HTERT RPE-1 (cell line): ENCODE measurements around the gene EBF4.
"Not testable (repeated sequence)": the region's sequence is repeated elsewhere in the genome, so short reads cannot be mapped to it uniquely, and the experiment has no call there.

Experiments used
- in situ Hi-C: fragments of 300-500 bp; cut with MboI; formaldehyde crosslinking; loops from 4 replicates; pipeline ENCODE4 v1.14.3; 2020; ENCODE audit warnings: low sequenced_read_pairs

EBF4 gene

DNA sequence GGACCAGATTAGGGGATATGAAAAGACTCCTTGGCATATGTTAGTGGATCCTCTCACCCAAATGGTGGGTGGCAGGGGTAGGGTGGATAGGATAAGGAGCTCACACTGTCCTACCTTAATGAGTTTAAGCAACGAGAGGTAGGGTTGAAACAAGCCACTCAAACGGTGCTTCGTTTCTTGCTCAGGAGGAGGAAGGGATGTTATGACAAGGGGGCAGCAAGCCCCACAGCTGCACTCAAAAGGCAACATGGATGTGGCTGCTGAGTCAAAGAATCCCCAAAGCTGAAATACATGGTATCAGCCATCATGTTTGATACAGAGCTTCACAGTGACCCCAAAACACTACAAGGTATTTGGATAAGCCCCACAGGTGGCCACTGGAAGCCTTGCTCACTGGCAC lies 20.1 kb upstream of the EBF4 start:
- in situ Hi-C loops = no loop called here

DNA sequence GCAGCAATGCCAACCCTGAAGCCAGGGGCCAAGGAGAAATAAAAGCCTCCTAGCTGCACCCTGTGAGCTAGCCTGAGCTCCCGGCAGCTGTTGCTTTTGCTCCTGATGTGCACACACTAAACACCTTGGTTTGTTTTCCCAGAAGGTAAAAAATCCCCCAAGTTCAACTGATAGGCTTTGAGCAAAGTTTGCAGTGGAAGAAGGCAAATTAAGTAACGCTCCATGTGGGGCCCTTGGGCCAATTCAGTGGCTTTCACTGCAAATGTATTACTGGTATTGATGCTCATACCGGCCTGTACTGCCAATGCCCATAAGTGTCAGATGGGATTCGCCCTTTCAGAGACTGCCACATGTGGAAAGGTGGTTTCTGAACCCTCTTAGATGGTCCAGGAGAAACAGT lies 19.1 kb upstream of the EBF4 start:
- in situ Hi-C loops = no loop called here

DNA sequence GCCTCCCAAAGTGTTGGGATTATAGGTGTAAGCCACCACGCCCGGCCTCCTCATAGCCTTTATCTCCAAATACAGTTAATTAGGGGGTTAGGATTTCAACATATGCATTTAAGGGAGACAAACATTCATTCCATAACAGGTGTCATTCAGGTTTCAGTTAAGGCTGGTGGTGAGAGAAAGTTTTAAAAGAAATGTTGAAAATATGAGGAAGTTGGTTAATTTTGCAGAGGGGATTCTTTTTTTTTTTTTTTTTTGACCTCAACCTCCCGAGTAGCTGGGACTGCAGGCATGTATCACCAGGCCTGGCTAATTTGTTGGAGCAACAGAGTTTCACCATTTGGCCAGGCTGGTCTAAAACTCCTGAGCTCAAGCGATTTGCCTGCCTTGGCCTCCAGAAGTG lies 12.5 kb upstream of the EBF4 start:
- in situ Hi-C loops = no loop called here

DNA sequence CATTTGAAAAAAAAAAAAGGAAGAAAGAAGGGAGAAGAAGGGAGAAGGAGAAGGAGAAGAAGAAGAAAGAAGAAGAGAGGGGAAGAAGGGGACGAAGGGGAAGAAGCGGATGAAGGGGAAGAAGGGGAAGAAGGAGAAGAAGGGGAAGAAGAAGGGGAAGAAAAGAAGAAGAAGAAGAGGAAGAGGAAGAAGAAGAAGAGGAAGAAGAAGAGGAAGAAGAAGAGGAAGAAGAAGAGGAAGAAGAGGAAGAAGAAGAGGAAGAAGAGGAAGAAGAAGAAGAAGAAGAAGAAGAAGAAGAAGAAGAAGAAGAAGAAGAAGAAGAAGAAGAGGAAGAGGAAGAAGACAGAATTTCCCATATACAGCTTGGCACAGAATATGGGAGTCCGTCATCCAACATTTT lies 10.5 kb upstream of the EBF4 start:
- in situ Hi-C loops = not testable (repeated sequence)

DNA sequence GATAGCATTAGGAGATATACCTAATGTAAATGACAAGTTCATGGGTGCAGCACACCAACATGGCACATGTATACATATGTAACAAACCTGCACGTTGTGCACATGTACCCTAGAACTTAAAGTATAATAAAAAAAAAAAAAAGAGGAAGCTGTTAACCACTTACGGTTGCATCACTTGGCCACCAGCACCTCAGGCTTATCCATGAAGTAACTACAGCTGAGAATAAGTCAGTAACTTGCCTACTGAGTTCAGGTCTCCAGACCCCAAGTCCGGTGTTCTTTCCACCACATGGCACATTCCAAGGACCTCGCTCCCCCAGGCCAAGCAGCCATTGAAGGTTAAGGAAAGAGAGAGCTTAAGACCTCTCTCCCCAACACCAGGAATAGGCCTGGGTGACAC lies 7.8 kb upstream of the EBF4 start:
- in situ Hi-C loops = not testable (repeated sequence)

DNA sequence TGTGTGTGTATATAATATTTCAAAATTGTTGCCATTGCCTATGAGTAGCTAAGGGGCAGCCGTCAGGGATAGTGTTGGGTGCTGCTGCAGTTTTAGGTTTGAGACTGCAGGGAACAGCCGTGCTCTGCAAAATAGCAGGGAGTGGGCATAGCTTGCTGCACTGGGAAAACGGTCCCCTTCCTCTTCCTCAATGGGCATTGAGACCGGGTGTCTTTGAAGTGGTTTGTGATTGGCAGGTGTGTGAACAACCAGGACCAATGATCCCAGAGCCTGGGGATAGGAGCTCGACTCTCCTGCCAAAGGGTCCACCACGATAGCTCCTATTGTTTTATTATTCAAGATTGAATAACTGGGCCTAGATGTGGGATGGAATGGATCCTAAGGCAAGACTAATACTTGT lies 5.1 kb upstream of the EBF4 start:
- in situ Hi-C loops = no loop called here

DNA sequence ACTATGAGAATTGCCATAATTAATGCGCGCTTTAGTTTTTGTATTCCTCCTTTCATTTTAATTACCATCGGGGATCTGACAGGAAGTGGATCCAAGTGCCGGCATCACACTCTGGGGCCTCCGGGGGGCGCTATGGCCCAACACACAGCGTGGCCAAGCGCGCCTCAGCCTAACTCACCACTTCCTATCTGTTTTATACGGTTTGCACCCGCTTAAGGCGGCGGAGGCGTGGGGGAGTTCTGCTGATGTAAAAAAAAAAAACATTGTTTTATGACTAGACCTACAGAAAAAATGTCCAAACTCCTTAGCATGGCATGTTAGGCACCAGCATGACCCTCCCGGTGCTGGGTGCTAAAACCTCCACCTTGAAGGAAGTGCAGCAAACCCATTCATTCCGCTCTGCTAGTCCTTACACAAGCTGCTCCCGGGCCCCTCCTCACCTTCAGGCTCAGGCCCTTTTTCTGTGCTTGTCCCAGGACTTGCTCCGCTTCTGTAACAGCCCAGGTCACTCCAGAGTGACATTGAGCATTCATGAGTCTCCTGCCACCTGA lies 4.5 kb upstream of the EBF4 start:
- in situ Hi-C loops = no loop called here

DNA sequence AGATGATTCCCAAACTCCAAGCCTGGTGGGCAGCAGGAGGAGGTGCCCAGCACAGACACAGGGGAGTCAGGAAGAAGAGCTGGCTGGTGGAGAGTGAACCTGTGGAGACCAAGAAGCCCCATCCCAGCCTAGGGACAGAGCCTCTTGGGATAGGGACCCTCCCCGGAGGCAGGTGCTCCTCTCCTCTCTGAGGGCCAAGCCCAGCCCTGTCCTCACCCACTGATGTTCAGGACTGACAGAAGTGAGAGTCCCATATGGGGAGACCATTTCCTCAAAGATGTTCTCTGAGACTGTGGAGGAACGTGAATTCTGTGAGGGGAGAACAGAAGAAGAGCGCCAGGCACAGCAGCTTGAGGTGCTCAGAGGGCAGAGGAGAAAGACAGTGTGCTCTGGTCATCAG lies 2.4 kb upstream of the EBF4 start:
- in situ Hi-C loops = no loop called here

DNA sequence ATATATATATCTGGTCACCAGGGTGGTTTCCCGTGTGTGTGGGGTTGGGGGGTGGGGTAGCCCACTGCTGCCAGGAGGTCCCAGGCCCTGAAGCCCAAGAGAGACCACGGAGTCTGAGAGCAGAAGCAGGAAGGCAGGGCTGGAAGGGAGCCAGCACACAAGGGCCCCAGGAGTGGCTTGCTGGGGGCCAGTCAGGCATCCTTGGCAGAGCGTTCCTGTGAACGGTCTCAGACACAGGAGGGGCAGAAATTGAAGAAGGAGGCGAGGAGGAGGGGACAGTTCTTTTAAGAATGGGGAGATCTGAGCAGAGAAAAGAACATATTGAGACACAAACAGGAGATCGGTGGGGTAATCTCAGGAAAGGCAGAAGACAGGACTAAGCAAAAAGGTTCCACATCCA lies 1.9 kb upstream of the EBF4 start:
- in situ Hi-C loops = no loop called here

DNA sequence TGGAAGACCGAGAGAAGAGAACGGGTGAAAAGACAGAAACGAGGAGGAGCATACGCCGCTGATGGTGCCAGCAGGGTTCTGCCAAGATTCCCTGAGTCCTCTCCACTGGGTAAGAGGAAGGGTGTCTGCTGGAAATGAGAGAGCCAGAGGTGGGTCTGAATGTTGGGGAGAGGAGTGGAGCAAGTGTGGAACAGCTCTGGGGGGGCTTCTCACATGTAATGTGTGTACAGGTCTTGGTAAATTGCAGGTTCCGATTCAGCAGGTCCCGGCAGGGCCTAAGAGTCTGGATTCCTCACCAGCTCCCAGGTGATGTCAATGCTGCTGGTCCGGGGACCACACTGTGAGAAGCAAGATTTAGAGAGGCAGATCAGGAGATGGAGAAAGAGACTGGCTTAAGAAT lies 1.5 kb upstream of the EBF4 start:
- in situ Hi-C loops = no loop called here

DNA sequence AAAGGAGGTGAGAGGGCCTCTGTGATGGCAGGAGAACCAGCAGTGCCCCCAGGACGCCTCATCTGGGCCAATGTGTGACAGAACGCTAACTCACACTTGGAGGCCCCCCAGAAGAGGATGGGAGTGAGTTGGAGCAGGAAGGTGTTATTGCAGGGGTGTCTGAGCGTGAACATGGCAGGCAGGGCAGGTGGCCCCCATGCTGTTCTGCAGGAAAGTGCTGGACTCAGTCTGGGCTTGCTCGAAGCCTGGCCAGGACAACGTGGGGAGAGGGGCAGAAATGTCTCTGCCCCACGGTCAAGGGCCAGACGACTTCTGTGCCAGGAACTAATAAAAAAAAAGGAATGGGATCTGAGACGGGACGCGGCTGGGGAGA lies 931 bp upstream of the EBF4 start:
- in situ Hi-C loops = no loop called here

DNA sequence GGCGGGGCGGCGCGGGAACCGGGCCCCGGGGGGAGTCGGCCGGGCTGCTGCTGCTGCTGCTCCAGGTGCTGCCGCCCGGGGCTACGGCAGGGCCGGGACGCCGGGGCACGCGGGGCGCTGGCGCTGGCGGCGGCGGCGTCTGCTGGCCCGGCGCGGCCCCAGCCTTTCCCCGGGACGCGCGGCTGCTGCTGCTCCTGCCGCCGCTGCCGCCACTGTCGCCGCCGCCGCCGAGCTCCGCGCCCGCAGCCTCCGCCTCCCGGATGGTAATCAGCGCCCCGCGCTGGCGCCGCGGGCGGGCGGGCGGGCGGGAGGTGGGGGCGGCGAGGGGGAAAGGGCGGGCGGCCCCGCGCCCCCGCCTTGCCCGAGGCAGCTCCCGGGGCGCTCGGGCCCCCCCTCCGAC lies 306 bp downstream of the EBF4 start:
- in situ Hi-C loops = no loop called here

DNA sequence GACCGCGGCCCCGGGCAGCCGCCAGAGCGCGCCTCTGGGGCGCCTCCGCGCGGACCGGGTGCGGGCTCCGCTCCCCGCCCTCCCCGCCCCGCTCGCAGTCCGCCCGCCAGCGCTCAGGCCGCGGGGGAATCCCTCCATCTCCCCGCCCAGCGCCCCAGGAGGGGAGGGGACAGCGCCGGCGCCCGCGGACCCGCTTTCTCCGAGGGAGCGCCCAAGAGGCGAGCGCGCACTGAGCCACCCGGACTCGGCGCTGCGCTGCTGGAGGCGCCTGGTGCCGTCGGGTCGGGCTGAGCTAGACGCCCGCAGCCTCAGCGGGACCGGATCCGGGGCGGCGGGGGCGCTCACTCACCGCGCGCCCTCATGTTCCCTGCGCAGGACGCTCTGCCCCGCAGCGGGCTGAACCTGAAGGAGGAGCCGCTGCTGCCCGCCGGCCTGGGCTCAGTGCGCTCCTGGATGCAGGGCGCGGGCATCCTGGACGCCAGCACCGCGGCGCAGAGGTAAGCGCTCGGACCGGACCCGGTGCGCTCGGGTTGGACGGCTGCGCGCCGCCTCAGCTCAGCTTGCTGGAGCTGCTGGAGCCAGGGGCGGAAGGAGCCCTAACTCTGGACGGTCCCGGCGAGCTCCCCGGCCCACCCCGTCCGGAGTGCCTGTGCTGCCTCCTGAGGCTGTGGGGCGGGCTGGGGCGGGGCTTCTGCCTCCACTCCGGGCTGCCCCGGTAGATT lies 867 bp downstream of the EBF4 start:
- in situ Hi-C loops = no loop called here

DNA sequence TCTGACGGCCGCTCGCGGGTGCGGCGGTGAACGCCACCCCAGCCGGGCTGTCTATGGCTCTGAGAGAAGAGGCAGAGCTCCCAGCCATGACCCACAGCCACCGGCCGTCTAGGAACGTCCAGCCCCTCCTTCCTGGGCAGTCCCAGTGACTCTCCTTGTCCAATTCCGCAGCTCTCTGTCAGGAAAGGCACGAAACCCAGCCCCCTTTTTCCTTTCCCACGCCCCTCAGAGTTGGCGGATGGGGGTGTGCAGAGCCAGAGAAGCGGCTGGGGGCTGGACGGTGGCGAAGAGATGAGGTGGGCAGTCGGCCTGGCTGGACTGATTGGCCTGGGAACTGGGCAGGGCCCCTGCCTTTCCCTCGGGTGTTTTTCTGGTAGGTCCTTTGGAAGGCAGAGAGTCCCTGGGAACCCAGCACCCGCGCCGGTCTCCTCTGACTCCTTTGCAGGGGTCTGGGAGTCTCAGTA lies 1.5 kb downstream of the EBF4 start:
- in situ Hi-C loops = no loop called here

DNA sequence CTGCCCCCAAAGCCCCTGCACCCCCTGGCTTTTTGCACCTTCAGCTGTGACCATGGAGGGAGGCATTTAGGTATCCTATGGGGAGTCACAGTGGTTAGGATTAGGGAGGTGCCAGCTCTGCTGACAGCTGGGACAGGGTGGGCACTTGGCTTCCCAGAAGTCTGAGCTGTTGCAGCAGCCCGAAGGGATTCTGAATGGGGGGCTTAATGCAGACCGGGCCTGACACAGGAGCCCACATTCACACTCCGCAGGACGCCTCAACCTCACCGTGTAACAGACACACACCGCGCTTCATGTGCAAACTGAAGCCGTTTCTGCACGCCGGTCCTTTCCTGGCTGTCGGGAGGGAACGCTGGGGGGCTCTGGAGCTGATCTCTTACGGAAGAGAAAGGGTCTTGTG lies 1.9 kb downstream of the EBF4 start:
- in situ Hi-C loops = no loop called here

DNA sequence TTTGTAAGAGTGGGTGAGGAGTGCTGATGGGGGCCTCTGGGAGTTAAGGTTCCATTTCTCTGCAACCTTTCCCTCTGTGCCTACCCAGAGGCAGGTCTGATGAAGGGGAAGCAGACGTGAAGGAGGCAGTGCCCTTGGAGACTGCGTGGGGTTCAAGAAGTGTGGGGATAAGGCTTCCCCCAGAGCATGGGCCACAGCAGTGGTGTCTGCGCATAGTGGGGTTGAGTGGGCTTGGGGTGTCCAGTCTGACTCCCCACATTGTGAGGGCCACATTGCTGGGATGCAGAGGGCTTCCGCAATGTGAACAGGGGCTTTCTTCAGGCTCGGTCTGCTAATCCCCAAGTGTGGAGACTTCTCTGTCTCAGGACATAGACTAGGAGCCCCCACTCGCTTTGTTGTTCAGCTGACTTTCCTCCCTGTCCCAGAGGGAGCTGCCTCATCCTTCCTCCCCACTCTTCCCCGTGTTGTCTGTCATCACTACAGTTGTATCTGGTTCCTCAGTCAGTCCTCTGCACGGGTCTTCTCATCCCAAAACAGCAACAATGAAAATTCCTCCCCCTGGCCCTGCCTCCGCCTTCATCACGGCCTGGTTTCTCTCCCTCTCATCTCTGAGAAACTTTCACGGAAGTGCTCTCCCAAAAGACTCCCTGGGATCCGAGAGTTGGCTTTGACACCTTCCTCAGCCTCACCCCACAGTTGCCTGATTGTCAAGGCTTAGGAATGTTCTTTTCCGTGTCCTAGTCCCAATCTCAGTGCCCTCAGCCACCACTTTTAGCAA lies 2.8 kb downstream of the EBF4 start:
- in situ Hi-C loops = no loop called here

DNA sequence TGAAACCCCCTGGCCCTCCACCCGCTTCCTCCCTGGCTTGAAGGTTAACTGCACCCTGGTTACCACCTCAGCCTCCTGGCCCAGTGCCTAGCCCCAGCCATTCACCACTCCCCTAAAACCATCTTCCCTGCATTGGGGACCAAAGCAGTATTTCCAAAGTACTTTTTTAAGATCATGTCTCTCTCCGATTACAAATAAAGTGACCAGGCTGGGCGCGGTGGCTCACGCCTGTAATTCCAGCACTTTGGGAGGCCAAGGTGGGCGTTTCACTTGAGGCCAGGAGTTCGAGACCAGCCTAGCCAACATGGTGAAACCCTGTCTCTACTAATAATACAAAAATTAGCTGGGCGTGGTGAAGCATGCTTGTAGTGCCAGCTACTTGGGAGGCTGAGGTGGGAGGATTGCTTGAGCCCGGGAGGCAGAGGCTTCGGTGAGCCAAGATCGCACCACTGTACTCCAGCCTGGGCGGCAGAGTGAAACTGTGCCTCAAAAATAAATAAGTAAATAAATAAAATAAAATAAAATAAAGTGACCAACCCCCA lies 3.5 kb downstream of the EBF4 start:
- in situ Hi-C loops = not testable (repeated sequence)

DNA sequence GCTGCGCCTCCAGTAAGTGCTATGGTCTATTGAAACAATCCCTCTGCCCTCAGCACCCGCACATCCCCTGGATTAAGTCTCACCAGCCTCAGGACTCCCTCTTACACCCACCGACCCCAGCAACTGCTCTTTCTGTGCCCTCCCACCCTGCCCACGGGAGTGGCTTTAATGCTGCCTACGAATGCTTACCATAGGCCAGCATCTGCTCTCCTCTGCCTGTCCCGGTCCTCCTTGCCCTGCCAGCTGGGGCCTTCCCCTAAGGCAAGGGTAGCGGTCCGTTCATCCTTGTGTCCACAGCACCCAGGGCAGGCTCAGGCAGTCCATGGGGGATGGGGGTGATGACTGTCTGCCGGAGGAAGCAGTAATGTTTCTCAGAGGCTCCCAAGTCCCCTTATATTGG lies 4.1 kb downstream of the EBF4 start:
- in situ Hi-C loops = no loop called here

DNA sequence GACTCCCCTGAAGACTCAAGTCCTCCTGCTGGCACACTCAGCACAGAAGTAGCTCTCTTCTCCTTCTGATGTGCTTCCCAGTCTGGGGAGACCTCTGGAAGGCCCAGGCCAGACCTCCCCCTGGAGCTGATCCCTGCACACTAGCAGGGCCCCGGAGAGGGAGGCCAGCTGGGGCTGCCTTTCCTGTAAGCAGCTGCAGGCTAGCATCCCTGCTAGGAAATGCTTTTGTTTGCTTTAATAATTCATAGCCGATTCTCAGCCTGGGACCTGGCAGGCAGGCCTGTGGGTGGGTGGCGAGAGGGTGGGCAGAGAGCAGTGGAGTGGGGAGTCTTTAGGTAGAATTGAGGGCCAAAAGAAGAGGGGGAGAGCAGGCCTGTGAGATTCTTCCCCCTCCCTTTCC lies 5.2 kb downstream of the EBF4 start:
- in situ Hi-C loops = no loop called here

DNA sequence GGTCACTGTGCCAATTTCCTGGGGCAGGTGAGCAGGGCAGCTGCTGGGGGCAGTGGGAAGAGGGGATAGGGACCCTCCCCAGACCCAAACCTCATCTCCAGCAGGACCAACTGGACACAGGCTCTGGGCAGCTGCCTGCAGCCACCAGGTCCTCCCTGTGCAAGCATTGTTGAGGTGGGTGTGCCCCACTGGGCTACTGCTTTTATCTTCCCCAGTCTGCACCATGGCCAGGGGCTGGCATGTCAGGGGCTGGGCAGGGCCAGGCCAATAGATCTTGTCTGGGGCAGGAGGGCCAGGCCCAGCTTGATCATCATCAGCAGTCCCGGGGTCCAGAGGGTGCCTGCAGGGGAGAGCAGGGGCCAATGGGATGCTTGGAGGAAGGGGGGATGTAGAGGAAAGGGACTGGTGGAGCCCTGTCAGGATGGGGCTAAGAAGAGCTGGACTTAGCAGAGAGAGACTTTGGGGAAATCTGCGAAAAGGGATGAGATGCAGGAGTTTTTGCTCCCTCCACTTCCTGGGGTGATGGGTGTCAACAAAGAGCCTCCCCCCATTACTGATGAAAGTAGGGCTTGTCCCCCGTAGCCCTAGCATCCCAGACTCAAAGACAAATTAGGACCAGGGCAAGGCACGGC lies 5.7 kb downstream of the EBF4 start:
- in situ Hi-C loops = no loop called here

DNA sequence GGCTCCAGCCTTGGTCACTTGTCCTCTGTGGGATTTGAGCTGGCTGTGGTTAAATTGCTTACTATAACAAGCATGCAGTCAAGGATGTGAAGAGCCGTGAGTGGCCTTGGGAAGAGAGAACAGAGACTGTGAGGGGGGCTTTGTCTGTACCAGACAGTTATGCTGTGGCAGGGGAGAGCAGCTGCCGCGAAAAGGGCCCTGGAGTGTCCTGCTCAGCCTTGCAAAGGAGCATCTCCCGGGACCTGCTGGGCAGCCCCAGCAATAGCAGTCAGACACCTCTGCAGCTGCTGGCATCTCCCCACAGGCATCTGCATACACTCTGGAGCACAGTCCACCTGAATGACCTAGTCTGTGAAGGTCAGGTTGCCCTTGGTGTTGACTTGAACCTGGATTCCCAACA lies 6.3 kb downstream of the EBF4 start:
- in situ Hi-C loops = no loop called here
